Measurements from ENCODE around the gene ABCA8. TPM values are rescaled to one million over a fixed set of nuclear protein-coding genes. Genes with fewer than 3 reads are reported as not detected.
"Not testable (repeated sequence)": the region's sequence is repeated elsewhere in the genome, so short reads cannot be mapped to it uniquely, and the experiment has no call there.

ABCA8 gene
- total RNA-seq, 1 experiment from 2014 or later = not detected

DNA sequence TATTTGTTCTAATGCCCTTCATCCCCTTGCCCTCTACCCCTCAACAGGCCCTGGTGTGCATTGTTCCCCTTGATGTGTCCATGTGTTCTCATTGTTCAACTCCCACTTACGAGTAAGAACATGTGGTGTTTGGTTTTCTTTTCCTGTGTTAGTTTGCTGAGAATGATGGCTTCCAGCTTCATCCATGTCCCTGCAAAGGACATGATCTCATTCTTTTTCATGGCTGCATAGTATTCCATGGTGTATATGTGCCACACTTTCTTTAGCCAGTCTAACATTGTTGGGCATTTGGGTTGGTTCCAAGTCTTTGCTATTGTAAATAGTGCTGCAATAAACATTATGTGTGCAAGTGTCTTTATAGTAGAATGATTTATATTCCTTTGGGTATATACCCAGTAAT is 7.3 kb downstream of the ABCA8 start:
- not testable (repeated sequence) for H3K4me3 ChIP-seq (ENCODE audit: low read length)

DNA sequence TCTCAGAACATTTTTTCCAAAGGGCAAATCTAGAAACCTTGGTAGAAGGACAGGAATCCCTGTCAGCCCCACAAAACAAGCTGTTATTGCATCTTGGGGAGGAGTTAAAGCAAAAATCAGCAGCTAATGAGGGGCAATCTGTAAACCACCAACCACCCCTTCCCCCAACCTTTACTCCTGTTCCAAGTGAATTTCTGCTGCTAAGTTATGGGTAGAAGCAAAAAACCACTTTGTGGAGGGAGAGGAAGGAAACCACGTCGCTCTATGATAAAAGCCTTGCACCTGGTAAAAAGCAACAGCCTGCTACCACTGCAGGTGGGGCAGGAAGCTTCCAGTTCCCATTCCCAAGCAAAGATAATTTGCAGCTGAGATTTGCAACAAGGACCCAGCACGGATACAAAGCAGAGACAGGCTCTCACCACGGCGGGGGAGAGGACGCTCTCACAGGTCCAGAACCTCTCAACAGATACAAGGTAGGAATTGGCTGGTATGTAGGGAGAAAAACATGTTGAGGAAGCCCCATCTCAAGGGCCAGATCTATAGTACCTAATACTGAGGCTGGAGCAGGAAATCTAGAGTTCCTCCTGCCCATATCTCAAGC is 10.7 kb downstream of the ABCA8 start:
- no peaks in the 10 kb centered on the region for H4K20me1 ChIP-seq (ENCODE audit: insufficient read depth, low read depth, low read length)
- no peaks in the 10 kb centered on the region for H3K9me2 ChIP-seq (replicated peaks; ENCODE audit: insufficient read depth, low read length)
- H2AFZ ChIP-seq (ENCODE audit: low read length) = no peak overlapping the region

More for the DNA sequence above, 7.3 kb downstream of the ABCA8 start:
- H3K27ac ChIP-seq (ENCODE audit: low read length); H4K20me1 ChIP-seq (ENCODE audit: insufficient read depth, low read depth, low read length); DNase-seq; H3K4me2 ChIP-seq (ENCODE audit: low read depth, low read length, poor library complexity, severe bottlenecking); H3K9me2 ChIP-seq (replicated peaks; ENCODE audit: insufficient read depth, low read length); H3K9ac ChIP-seq (ENCODE audit: low read length); H3K36me3 ChIP-seq (ENCODE audit: insufficient read depth, low read length); H3K9me3 ChIP-seq (ENCODE audit: low read length); H3K79me2 ChIP-seq (ENCODE audit: low read length); H3K27me3 ChIP-seq (ENCODE audit: low read length); H2AFZ ChIP-seq (ENCODE audit: low read length); H3K4me1 ChIP-seq (ENCODE audit: low read length): not testable (repeated sequence)

DNA sequence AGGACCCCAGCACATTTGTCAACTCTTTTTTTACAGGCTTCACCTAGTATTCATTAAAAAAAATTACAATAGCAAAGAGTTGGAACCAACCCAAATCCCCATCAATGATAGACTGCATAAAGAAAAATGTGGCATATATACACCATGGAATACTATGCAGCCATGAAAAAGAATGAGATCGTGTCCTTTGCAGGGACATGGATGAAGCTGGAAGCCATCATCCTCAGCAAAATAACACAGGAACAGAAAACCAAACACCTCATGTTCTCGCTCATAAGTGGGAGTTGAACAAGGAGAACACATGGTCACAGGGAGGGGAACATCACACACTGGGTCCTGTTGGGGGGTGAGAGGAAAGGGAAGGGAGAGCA is 11.4 kb downstream of the ABCA8 start:
- not testable (repeated sequence) for DNase-seq; H3K4me2 ChIP-seq (ENCODE audit: low read depth, low read length, poor library complexity, severe bottlenecking); H2AFZ ChIP-seq (ENCODE audit: low read length); H3K36me3 ChIP-seq (ENCODE audit: insufficient read depth, low read length); H3K27me3 ChIP-seq (ENCODE audit: low read length); H4K20me1 ChIP-seq (ENCODE audit: insufficient read depth, low read depth, low read length); H3K9ac ChIP-seq (ENCODE audit: low read length); H3K27ac ChIP-seq (ENCODE audit: low read length); H3K9me2 ChIP-seq (replicated peaks; ENCODE audit: insufficient read depth, low read length); H3K4me1 ChIP-seq (ENCODE audit: low read length); H3K4me3 ChIP-seq (ENCODE audit: low read length); H3K9me3 ChIP-seq (ENCODE audit: low read length); H3K79me2 ChIP-seq (ENCODE audit: low read length)

More for the DNA sequence above, 10.7 kb downstream of the ABCA8 start:
- Histone ChIP-seq H3K27me3 (ENCODE audit: low read length) (no peaks in the 10 kb centered on the region), H3K27ac (ENCODE audit: low read length) (no peak overlapping the region), H3K9me3 (ENCODE audit: low read length) (no peaks in the 10 kb centered on the region), H3K4me2 (ENCODE audit: low read depth, low read length, poor library complexity, severe bottlenecking) (no peak overlapping the region), H3K4me1 (ENCODE audit: low read length) (no peaks in the 10 kb centered on the region), H3K4me3 (ENCODE audit: low read length) (no peak overlapping the region), H3K79me2 (ENCODE audit: low read length) (no peaks in the 10 kb centered on the region), H3K36me3 (ENCODE audit: insufficient read depth, low read length) (no peaks in the 10 kb centered on the region), H3K9ac (ENCODE audit: low read length) (no peak overlapping the region)
- DNase-seq = no peak

DNA sequence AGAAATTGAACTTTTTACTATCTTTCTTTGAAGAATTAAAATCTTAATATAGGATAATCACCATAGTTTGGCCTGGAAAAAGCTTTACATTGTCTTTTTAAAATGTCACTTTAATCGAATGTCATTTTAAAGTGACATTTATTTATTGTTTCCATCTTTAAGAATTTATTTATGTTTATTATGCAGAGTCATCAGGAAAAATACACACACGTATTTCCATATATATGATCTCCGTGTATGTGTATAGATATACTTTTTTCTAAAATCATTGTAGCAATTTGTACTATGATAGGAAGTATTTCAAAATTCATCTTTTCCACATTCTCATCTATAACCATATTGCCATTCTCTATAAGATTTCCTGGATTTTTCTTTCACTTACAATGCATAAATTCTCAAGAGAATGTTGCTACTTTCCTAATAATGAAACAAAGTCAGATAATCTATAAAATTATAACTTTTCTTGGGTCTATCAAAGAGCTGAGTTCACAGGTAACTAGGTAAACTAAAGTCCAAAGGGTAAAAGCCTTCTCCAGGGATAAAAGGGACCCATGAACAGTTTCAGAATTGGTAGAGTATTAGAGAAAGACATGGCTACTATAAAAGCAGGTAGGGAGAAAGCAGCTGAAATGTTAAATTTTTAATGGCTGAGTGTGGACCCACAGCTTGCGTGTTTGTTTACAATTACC is 11.9 kb downstream of the ABCA8 start:
- H3K4me2 ChIP-seq (ENCODE audit: low read depth, low read length, poor library complexity, severe bottlenecking) = no peak overlapping the region
- no peaks in the 10 kb centered on the region for H3K9me2 ChIP-seq (replicated peaks; ENCODE audit: insufficient read depth, low read length)
- H3K36me3 ChIP-seq (ENCODE audit: insufficient read depth, low read length) = no peaks in the 10 kb centered on the region
- H3K27me3 ChIP-seq (ENCODE audit: low read length) = no peaks in the 10 kb centered on the region
- no peak for DNase-seq
- H3K4me3 ChIP-seq (ENCODE audit: low read length) = no peak overlapping the region
- H4K20me1 ChIP-seq (ENCODE audit: insufficient read depth, low read depth, low read length) = no peaks in the 10 kb centered on the region
- no peaks in the 10 kb centered on the region for H3K4me1 ChIP-seq (ENCODE audit: low read length)
- no peak overlapping the region for H2AFZ ChIP-seq (ENCODE audit: low read length)
- H3K27ac ChIP-seq (ENCODE audit: low read length) = no peak overlapping the region
- H3K9me3 ChIP-seq (ENCODE audit: low read length) = no peaks in the 10 kb centered on the region
- no peaks in the 10 kb centered on the region for H3K79me2 ChIP-seq (ENCODE audit: low read length)
- H3K9ac ChIP-seq (ENCODE audit: low read length) = no peak overlapping the region

DNA sequence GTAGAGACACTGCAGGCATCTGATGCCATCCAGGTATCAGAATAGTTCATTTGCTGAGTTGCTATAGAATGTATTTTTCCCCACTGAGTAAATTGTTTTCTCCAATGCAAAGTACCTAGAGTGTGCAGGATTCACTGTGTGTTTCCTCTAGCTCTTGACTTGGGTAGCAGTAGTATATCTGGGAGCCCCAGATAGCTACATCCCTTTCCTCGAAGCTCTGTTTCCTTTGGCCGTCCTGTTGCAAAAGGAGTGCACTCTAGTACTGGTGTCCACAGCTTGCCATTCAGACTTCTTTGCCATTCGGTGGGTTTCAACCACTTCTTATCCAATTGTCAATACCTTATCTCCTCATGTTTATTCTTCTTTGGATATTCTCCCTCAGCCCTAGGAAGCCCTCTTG is 12.8 kb downstream of the ABCA8 start:
- Histone ChIP-seq H3K9ac (ENCODE audit: low read length) (no peak overlapping the region), H3K4me1 (ENCODE audit: low read length) (no peaks in the 10 kb centered on the region), H3K4me3 (ENCODE audit: low read length) (no peak overlapping the region), H2AFZ (ENCODE audit: low read length) (no peak overlapping the region), H4K20me1 (ENCODE audit: insufficient read depth, low read depth, low read length) (no peaks in the 10 kb centered on the region), H3K36me3 (ENCODE audit: insufficient read depth, low read length) (no peaks in the 10 kb centered on the region), H3K79me2 (ENCODE audit: low read length) (no peaks in the 10 kb centered on the region), H3K27ac (ENCODE audit: low read length) (no peak overlapping the region), H3K9me3 (ENCODE audit: low read length) (no peaks in the 10 kb centered on the region), H3K9me2 (replicated peaks; ENCODE audit: insufficient read depth, low read length) (no peaks in the 10 kb centered on the region), H3K4me2 (ENCODE audit: low read depth, low read length, poor library complexity, severe bottlenecking) (no peak overlapping the region), H3K27me3 (ENCODE audit: low read length) (no peaks in the 10 kb centered on the region)
- DNase-seq = no peak

DNA sequence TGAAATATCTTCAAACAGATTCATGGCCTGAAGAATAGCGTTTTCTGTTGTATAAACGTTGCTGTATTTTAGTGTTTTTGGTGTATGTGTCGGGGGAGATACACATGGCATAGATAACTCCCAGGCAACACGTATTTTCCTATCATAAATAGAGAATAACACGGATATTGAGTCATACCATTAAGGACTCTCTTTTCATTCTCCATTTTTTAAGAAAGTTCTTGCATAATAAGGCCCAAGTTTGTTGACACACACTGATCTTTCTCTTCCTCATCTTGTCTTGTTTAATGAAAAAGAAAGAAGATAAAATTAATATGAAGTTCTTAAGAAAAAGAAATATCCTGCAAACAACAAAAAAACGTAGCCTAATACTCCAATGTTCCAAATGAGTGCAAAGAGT is 13.4 kb downstream of the ABCA8 start:
- Histone ChIP-seq H3K27me3 (ENCODE audit: low read length) (no peaks in the 10 kb centered on the region), H3K9ac (ENCODE audit: low read length) (no peak overlapping the region), H3K27ac (ENCODE audit: low read length) (no peak overlapping the region)

DNA sequence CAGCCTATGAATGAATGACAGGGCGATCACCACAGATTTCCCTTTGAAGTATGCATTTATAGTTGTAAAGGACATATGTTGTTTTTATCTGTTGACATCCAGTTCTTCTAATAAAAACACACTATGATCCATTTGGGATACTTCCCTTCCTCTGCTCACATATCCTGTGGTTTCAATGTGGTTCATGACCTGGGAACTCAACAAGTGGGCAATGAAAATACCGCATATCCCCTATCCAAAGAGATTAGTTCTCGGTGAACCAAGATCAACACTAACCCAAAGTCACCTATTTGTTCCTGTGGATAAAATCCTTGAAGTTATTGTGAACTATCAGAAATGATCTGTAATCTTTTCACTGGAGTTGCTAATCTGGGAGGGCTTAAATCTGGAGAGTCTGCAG is 16.0 kb downstream of the ABCA8 start:
- Histone ChIP-seq H3K27ac (ENCODE audit: low read length) (no peak overlapping the region), H2AFZ (ENCODE audit: low read length) (no peak overlapping the region), H4K20me1 (ENCODE audit: insufficient read depth, low read depth, low read length) (no peaks in the 10 kb centered on the region), H3K79me2 (ENCODE audit: low read length) (no peaks in the 10 kb centered on the region), H3K27me3 (ENCODE audit: low read length) (no peaks in the 10 kb centered on the region), H3K4me3 (ENCODE audit: low read length) (no peak overlapping the region), H3K9me2 (replicated peaks; ENCODE audit: insufficient read depth, low read length) (no peaks in the 10 kb centered on the region), H3K9ac (ENCODE audit: low read length) (no peak overlapping the region), H3K36me3 (ENCODE audit: insufficient read depth, low read length) (no peaks in the 10 kb centered on the region), H3K9me3 (ENCODE audit: low read length) (no peaks in the 10 kb centered on the region), H3K4me1 (ENCODE audit: low read length) (no peaks in the 10 kb centered on the region), H3K4me2 (ENCODE audit: low read depth, low read length, poor library complexity, severe bottlenecking) (no peak overlapping the region)
- no peak for DNase-seq

More for the DNA sequence above, 13.4 kb downstream of the ABCA8 start:
- Histone ChIP-seq H3K9me2 (replicated peaks; ENCODE audit: insufficient read depth, low read length) (no peaks in the 10 kb centered on the region), H4K20me1 (ENCODE audit: insufficient read depth, low read depth, low read length) (no peaks in the 10 kb centered on the region), H3K4me2 (ENCODE audit: low read depth, low read length, poor library complexity, severe bottlenecking) (no peak overlapping the region), H3K36me3 (ENCODE audit: insufficient read depth, low read length) (no peaks in the 10 kb centered on the region), H3K4me3 (ENCODE audit: low read length) (no peak overlapping the region), H3K9me3 (ENCODE audit: low read length) (no peaks in the 10 kb centered on the region), H2AFZ (ENCODE audit: low read length) (no peak overlapping the region), H3K79me2 (ENCODE audit: low read length) (no peaks in the 10 kb centered on the region), H3K4me1 (ENCODE audit: low read length) (no peaks in the 10 kb centered on the region)
- DNase-seq = no peak

DNA sequence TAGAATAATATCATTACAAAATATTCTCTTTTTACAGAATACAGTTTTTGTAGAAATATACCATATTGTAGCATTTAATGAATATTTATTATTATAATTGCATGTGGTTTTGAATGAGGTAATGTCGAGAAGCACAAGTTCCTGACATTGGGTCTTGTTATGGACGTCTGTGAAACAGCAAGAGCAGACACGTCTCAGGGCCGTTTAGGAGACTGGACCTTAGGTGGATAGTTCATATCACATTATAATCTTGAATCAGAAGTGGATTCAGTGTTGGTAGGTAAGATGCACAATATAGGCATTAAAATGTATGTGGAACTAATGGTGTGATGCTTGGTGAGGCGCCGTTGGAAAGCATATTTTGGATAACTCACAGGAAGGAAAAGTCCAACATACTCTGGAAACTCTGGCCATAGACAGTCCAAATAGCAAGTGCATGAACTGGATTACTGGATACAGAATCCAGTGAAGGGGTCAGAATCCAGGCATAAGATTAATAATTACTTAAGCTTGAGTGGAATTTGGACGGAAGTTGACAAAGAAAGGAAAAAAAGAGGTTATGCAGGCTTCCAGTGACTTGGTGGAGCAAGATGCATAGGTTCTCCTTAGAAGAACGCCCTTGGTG is 17.2 kb downstream of the ABCA8 start:
- no peaks in the 10 kb centered on the region for H3K9me3 ChIP-seq (ENCODE audit: low read length)
- H2AFZ ChIP-seq (ENCODE audit: low read length) = no peak overlapping the region

More for the DNA sequence above, 17.2 kb downstream of the ABCA8 start:
- no peak overlapping the region for H3K9ac ChIP-seq (ENCODE audit: low read length)
- no peak for DNase-seq
- H3K27me3 ChIP-seq (ENCODE audit: low read length) = no peaks in the 10 kb centered on the region
- H3K4me3 ChIP-seq (ENCODE audit: low read length) = no peak overlapping the region
- H3K4me1 ChIP-seq (ENCODE audit: low read length) = no peaks in the 10 kb centered on the region
- H3K79me2 ChIP-seq (ENCODE audit: low read length) = no peaks in the 10 kb centered on the region
- H3K27ac ChIP-seq (ENCODE audit: low read length) = no peak overlapping the region
- no peaks in the 10 kb centered on the region for H4K20me1 ChIP-seq (ENCODE audit: insufficient read depth, low read depth, low read length)
- H3K36me3 ChIP-seq (ENCODE audit: insufficient read depth, low read length) = no peaks in the 10 kb centered on the region
- no peaks in the 10 kb centered on the region for H3K9me2 ChIP-seq (replicated peaks; ENCODE audit: insufficient read depth, low read length)
- H3K4me2 ChIP-seq (ENCODE audit: low read depth, low read length, poor library complexity, severe bottlenecking) = no peak overlapping the region
